HepG2 (cell line): ENCODE results near the gene TMEM167B. TPM values are rescaled to one million over a fixed set of nuclear protein-coding genes. Genes with fewer than 3 reads are reported as not detected.
A peak's percentile ranks its signal among the peaks of the same experiment; 100 is the strongest.

Experiments
- ELF3 ChIP-seq: IDR thresholded peaks from 2 replicates; pipeline ENCODE4 v1.6.1; 2016; ENCODE audit warnings: missing genetic modification reagents, missing compliant biosample characterization
- ERF ChIP-seq: IDR thresholded peaks from 2 replicates; pipeline ENCODE4 v1.6.1; 2018; ENCODE audit warnings: missing biosample characterization, missing genetic modification reagents
- GATA4 ChIP-seq: sonication (generic); IDR thresholded peaks from 2 replicates; pipeline ENCODE4 v1.6.1; 2016; ENCODE audit warnings: antibody characterized with exemption, low read depth, borderline replicate concordance
- NFIC ChIP-seq: IDR thresholded peaks from 2 replicates; pipeline ENCODE4 v1.6.1; 2012; ENCODE audit warnings: mild to moderate bottlenecking, low read length, inconsistent platforms
- PATZ1 ChIP-seq: sonication (generic); formaldehyde crosslinking; IDR thresholded peaks from 2 replicates; pipeline ENCODE4 v1.4.0; 2020; ENCODE audit warnings: missing genetic modification reagents
- PHF5A ChIP-seq: IDR thresholded peaks from one replicate; pipeline ENCODE4 v1.6.1; 2018; ENCODE audit warnings: low read depth, missing genetic modification reagents; ENCODE audit not compliant: unreplicated experiment
- POLR2G ChIP-seq: fragments of 200-400 bp; formaldehyde crosslinking; IDR thresholded peaks from 2 replicates; pipeline ENCODE4 v1.6.1; 2018; ENCODE audit warnings: mild to moderate bottlenecking, low read depth, low read length, moderate library complexity
- SMAD1 ChIP-seq: sonication (generic); formaldehyde crosslinking; IDR thresholded peaks from 2 replicates; pipeline ENCODE4 v1.4.0; 2020; ENCODE audit warnings: missing genetic modification reagents, low read depth, mild to moderate bottlenecking, borderline replicate concordance
- SUZ12 ChIP-seq: fragments of 150-350 bp; IDR thresholded peaks from 2 replicates; pipeline ENCODE4 v1.6.1; 2014; ENCODE audit warnings: low read depth, low read length
- ZBTB44 ChIP-seq: sonication (generic); formaldehyde crosslinking; IDR thresholded peaks from 2 replicates; pipeline ENCODE4 v1.4.0; 2020; ENCODE audit warnings: missing genetic modification reagents
- ZBTB7A ChIP-seq: sonication (generic); formaldehyde crosslinking; IDR thresholded peaks from 2 replicates; pipeline ENCODE4 v1.8.0; 2022; ENCODE audit warnings: mild to moderate bottlenecking, missing genetic modification reagents
- ZIK1 ChIP-seq: sonication (generic); formaldehyde crosslinking; IDR thresholded peaks from 2 replicates; pipeline ENCODE4 v1.5.0; 2020; ENCODE audit warnings: mild to moderate bottlenecking, low read depth, missing genetic modification reagents, borderline replicate concordance
- ZNF121 ChIP-seq: sonication (generic); formaldehyde crosslinking; IDR thresholded peaks from 2 replicates; pipeline ENCODE4 v1.5.0; 2020; ENCODE audit warnings: mild to moderate bottlenecking, missing genetic modification reagents
- ZNF337 ChIP-seq: sonication (generic); formaldehyde crosslinking; IDR thresholded peaks from 2 replicates; pipeline ENCODE4 v1.5.1; 2020; ENCODE audit warnings: missing genetic modification reagents, low read depth, mild to moderate bottlenecking, borderline replicate concordance
- ZNF572 ChIP-seq: sonication (generic); formaldehyde crosslinking; IDR thresholded peaks from 2 replicates; pipeline ENCODE4 v1.5.1; 2020; ENCODE audit warnings: mild to moderate bottlenecking, missing genetic modification reagents
- ZNF713 ChIP-seq: sonication (generic); formaldehyde crosslinking; IDR thresholded peaks from 2 replicates; pipeline ENCODE4 v1.4.0; 2020; ENCODE audit warnings: mild to moderate bottlenecking, missing genetic modification reagents
- ZNF768 ChIP-seq: sonication (generic); formaldehyde crosslinking; IDR thresholded peaks from 2 replicates; pipeline ENCODE4 v1.4.0; 2020; ENCODE audit warnings: missing genetic modification reagents
- ZNF790 ChIP-seq: sonication (generic); formaldehyde crosslinking; IDR thresholded peaks from 2 replicates; pipeline ENCODE4 v1.8.0; 2022; ENCODE audit warnings: missing genetic modification reagents, mild to moderate bottlenecking, borderline replicate concordance
- polyA plus RNA-seq, 8 experiments: library from polyadenylated mRNA; depleted of rRNA in 3 of 8; stranded (reverse) in 7 of 8; unstranded in 1 of 8; fragments of >200 nt; fragmentation: Illumina TruSeq in 4 of 8; extraction: Trizol in 4 of 8; gene quantifications; 2 replicates each; pipeline versions ENCODE4 v1.2.1 to v1.2.3, GENCODE V29; 2011 to 2016; ENCODE audit warnings: low read depth in 4 of 8, missing spikeins in 1 of 8, mixed read lengths in 1 of 8; ENCODE audit not compliant: insufficient read depth in 1 of 8
- total RNA-seq, 5 experiments: library from RNA; depleted of rRNA; stranded (reverse); fragments of >200 nt; fragmentation: Illumina TruSeq; extraction: Trizol; gene quantifications; 2 replicates each; pipeline ENCODE4 v1.2.3, GENCODE V29; 2016; ENCODE audit warnings: low read depth in 1 of 5
- TF ChIP-seq, protein P1 (sequence below): sonication (generic); formaldehyde crosslinking; IDR thresholded peaks from 2 replicates; pipeline ENCODE4 v1.8.0; 2022; ENCODE audit warnings: low read depth, missing genetic modification reagents
- TF ChIP-seq, protein P2 (sequence below): sonication (generic); formaldehyde crosslinking; IDR thresholded peaks from 2 replicates; pipeline ENCODE4 v1.8.1; 2023; ENCODE audit warnings: missing genetic modification reagents, mild to moderate bottlenecking, borderline replicate concordance
- TF ChIP-seq, protein P3 (sequence below): sonication (generic); formaldehyde crosslinking; IDR thresholded peaks from 2 replicates; pipeline ENCODE4 v1.4.0; 2020; ENCODE audit warnings: mild to moderate bottlenecking, missing genetic modification reagents, borderline replicate concordance

Gene TMEM167B
- total and polyA plus RNA-seq, 2 of the 13 experiments (the other 11 are each of a cell fraction or from before 2014, with no cell fraction given), result 9.5 to 22.4 TPM

GRCh38 chr1:109099938-109100773 lies 9.6 kb downstream of the TMEM167B start (continued):
- TF ChIP-seq SMAD1 (CRISPR knock-in tag), result peak; percentile 65; the same call in 1 of the 2 replicates
- TF ChIP-seq GATA4, result peak; percentile 85; the same call in 1 of the 2 replicates
- TF ChIP-seq ZNF121 (CRISPR knock-in tag), result peak; percentile 39; the same call in 1 of the 2 replicates
- TF ChIP-seq, protein P1, sequence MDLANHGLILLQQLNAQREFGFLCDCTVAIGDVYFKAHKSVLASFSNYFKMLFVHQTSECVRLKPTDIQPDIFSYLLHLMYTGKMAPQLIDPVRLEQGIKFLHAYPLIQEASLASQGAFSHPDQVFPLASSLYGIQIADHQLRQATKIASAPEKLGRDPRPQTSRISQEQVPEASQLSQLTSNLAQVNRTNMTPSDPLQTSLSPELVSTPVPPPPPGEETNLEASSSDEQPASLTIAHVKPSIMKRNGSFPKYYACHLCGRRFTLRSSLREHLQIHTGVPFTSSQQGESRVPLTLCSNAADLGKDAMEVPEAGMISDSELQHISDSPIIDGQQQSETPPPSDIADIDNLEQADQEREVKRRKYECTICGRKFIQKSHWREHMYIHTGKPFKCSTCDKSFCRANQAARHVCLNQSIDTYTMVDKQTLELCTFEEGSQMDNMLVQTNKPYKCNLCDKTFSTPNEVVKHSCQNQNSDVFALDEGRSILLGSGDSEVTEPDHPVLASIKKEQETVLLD (CRISPR knock-in tag), result peak; percentile 80
- TF ChIP-seq POLR2G, result peak; percentile 100
- TF ChIP-seq PATZ1 (CRISPR knock-in tag), result peak; percentile 98
- TF ChIP-seq PHF5A (CRISPR knock-in tag), result no peak
- TF ChIP-seq ZBTB7A (CRISPR knock-in tag), result peak; percentile 95
- TF ChIP-seq, protein P2, sequence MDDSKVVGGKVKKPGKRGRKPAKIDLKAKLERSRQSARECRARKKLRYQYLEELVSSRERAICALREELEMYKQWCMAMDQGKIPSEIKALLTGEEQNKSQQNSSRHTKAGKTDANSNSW (CRISPR knock-in tag), result peak; percentile 89; the same call in 1 of the 2 replicates
- TF ChIP-seq, protein P3, sequence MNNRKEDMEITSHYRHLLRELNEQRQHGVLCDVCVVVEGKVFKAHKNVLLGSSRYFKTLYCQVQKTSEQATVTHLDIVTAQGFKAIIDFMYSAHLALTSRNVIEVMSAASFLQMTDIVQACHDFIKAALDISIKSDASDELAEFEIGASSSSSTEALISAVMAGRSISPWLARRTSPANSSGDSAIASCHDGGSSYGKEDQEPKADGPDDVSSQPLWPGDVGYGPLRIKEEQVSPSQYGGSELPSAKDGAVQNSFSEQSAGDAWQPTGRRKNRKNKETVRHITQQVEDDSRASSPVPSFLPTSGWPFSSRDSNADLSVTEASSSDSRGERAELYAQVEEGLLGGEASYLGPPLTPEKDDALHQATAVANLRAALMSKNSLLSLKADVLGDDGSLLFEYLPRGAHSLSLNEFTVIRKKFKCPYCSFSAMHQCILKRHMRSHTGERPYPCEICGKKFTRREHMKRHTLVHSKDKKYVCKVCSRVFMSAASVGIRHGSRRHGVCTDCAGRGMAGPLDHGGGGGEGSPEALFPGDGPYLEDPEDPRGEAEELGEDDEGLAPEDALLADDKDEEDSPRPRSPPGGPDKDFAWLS (CRISPR knock-in tag), result 0 out of 2 replicates have a peak, but pooled peaks have one; percentile 54
- TF ChIP-seq ERF (CRISPR knock-in tag), result peak; percentile 81
- TF ChIP-seq ZBTB44 (CRISPR knock-in tag), result peak; percentile 94
- TF ChIP-seq ZNF572 (CRISPR knock-in tag), result peak; percentile 89; the same call in 1 of the 2 replicates
- TF ChIP-seq ZIK1, result peak; percentile 96
- TF ChIP-seq ZNF713, result peak; percentile 92; the same call in 1 of the 2 replicates
- no peak for TF ChIP-seq ZNF337 (CRISPR knock-in tag)
- TF ChIP-seq NFIC, result no peak
- peak; percentile 91 for TF ChIP-seq ZNF790 (CRISPR knock-in tag)
- peak; percentile 78 for TF ChIP-seq ELF3 (CRISPR knock-in tag)
- TF ChIP-seq ZNF768 (CRISPR knock-in tag), result peak; percentile 80
- peak; percentile 38 for TF ChIP-seq SUZ12
